T47D (cell line): ENCODE data around the gene MAP9.
"Not testable (repeated sequence)": the region's sequence is repeated elsewhere in the genome, so short reads cannot be mapped to it uniquely, and the experiment has no call there.

Experiments
- DNase-seq, 2 experiments: peaks; one replicate each; pipeline versions ENCODE4 v3.0.0 to v3.0.0-alpha.2; 2011 to 2012; ENCODE audit warnings: low read depth in 1 of 2, low spot score in 1 of 2
- JUND ChIP-seq: IDR thresholded peaks from 2 replicates; pipeline ENCODE4 v1.6.1; 2012; ENCODE audit warnings: low read depth
- in situ Hi-C: cut with HindIII; loops from 2 replicates; pipeline ENCODE4 v1.10.0; 2016; ENCODE audit warnings: low sequenced_read_pairs, low pct_unique_long_range_greater_than_20kb

Gene MAP9

DNA sequence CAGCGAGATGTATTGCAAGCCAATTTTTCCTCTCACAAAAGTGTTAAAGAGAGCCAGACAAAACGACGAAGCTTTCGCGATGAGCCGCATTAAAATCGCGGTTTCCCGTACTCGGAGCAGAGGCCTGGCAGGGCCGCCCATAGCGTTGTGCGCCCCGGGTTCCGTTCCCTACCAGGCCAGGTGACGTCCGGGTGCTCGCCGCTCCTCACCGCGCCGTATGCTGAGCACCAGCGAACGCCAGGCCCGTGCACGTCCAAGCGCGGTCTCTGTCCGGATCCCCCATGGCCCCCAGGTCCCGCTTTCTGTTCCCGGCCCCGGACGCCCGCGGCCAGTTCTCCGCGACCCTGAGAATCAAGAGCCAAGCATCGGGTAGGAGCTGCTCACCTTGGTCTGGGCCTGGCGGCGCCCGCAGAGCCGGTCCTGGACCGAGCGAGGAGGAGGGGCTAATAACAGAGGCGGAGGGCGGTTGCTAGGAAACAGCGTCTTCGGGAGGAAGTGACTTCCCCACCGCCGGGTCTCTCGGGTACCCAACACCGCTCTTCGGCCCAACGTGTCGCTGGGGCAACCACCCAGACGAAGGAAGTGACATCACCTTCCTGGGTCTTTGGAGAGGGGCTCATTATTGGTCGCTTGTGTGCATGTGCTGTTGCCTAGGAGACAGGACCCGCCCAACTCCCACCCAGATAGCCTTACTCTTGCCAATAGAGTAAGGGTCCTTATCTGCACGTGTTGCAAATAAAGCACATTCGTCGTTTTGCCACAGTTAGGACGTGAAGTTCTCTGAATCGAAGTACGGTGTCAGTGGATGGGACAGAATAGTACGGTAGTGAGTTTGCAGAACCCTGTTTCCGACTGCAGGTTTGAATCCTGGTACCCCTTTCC is at the start of gene MAP9:
Gene MAP9 (minus strand): TSS at position 579 of the 882 bp plus-strand sequence. CDS start 1,115 bp downstream, outside the sequence.
- peak; percentile 53 to 96 for DNase-seq
- no peak for TF ChIP-seq JUND
- in situ Hi-C loops, result no loop called here

DNA sequence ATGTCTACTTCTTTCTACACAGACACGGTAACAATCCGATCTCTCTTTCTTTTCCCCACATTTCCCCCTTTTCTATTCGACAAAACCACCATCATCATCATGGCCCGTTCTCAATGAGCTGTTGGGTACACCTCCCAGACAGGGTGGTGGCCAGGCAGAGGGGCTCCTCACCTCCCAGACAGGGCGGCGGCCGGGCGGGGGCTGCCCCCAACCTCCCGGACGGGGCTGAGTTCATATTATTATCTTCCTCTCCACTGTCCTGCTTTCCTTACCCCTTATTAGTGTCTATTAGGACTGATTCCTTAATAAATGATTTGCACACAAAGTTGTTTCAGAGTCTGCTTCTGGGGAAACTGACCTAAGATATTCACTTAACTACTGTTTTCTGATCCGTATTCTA is 48.0 kb upstream of the MAP9 start:
- in situ Hi-C loops, DNase-seq: not testable (repeated sequence)

DNA sequence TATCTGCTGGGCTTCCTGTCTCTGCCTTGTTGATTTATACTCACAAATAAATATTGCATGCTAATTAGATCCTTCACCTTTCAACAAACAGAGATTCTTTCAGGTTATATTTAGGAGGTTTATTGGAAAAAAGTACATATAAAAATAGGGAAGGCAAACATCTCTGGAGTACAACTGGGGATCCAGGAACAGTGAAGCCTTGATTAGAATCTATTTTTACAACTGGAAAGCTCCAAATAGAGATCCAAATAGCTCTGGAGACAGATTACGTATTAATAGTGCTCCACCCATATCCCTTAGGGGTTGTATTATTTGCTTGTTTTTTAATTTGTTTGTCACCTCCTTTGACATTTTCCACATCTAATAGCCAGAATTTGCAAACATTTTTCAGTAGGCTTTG is 46.9 kb upstream of the MAP9 start:
- no peak for TF ChIP-seq JUND
- DNase-seq, result no peak
- in situ Hi-C loops, result no loop called here

DNA sequence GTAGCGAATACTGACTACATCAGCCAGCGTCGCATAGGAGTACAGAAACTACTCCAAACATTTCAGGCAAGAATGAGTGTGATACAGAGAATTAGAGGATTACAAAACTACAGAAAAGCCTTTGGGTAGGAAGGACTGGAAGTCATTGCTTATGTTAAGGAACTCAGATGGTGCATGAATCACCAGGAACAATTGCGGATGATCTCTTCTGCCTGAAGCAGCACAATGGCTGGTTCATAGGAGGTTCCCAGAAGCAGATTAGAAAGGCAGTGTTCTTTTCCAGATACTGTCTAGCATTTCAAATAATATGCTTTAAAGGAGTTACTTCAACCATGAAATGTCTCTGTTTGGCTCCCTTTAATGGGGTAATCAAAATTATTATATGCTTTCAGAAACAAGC is 42.5 kb upstream of the MAP9 start:
- in situ Hi-C loops, result no loop called here
- no peak for DNase-seq
- TF ChIP-seq JUND, result no peak

DNA sequence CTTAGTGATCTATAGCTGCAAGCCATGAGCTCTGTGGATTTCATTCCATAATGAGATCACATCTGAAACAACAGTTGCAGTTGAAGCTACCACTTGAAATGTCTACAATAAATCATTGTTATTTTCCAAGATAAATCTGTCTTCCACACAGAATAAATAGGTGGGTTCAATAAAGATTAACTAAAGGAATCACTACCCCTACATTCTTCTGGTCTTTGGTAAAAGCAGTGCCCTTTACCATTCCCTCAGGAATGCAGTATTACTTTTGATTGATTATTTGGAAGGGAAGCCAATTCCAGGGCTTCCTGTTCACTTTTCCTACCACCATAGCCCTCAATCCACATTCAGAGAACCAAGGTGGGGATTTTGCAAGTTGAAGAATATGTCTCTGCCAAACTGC is 38.9 kb upstream of the MAP9 start:
- DNase-seq, result no peak
- no peak for TF ChIP-seq JUND
- in situ Hi-C loops, result no loop called here

DNA sequence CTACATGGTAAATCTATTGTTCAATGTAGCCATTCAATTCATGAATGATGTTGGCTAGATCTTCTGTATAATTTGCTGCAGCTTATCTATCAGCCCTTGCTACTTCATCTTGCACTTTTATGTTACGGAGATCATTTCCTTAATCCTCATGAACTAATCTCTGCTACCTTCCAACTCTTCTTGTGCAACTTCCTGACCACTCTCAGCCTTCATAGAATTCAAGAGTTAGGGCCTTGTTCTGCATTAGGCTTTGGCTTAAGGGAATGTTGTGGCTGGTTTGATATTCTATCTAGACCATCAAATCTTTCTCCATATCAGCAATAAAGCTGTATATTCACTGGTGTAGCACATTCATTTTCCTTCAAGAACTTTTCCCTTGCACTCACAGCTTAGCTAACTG is 36.7 kb upstream of the MAP9 start:
- no peak for DNase-seq
- TF ChIP-seq JUND, result no peak
- in situ Hi-C loops, result no loop called here

DNA sequence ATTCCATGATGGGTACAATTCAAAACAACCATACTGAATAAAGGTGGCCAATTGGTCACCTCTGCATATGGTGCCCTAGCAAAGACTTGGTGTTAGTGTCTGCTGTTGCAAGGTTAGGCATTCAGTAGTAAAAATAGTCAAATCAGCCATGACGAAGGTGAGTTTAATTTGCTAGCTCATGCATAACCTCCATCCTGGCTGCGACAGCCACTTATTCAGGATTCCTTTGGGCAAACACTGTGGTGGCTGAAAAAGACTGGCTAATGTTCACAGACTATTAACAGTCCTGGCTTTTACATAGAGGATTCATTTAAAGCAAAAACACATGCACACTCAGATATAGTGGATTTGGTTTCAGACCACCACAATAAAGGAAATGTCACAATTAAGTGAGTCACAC is 34.8 kb upstream of the MAP9 start:
- no peak for TF ChIP-seq JUND
- no peak for DNase-seq
- in situ Hi-C loops, result no loop called here

DNA sequence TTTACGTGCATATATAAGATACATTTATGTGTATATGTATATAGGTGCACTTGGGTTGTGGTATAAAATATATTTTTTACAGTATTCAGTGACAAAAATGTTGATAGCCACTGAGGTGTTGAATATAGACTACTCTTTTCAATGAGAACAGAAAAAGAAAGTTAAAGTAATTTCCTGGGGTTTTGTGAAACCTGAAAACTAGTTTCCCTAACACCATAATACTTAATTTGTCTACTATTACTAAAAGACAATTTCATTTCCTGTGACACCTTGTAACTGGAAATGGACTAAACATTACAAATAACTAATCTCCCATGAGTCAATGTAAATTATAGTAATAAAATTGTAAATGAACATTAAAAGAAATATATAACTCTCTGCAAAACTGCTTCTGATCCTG is 32.0 kb upstream of the MAP9 start:
- TF ChIP-seq JUND, result no peak
- DNase-seq, result no peak
- in situ Hi-C loops, result no loop called here

DNA sequence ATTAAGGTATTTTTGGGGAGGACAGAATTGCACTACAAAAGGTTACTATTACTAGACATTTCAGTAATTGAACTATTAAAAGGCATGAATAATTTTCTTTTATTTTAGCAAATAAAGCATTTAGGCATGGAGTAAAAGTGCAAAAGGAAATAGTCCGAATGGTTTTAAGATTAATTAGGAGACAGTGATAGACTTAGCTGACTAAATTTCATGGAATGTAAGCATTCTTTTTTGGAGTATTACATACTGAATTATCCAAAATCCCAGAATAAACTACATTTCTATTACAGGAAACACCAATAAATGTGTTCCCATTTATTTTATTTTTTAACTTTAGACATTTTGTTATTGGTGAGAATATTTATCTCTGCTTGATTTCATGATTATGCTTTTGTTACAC is 30.7 kb upstream of the MAP9 start:
- in situ Hi-C loops, result no loop called here
- no peak for TF ChIP-seq JUND

DNA sequence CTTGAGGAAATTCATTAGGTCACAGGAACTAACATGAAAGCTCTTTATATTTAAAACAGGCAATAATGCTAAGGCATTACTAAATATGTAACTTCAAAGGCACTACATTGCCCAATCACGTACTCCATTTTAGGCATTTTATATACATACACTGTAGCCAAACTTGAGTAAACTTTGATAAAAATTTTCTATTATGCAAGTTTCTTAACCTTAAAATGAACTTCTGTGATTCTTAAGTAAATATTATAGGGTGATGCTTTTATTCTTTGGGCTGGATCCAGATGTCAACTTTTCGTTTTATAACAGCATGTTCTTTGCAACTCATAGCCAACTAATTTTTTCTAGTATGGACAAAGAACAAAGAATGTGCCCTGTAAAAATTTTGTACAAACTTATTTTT is 28.3 kb upstream of the MAP9 start:
- in situ Hi-C loops, result no loop called here
- no peak for DNase-seq
- TF ChIP-seq JUND, result no peak

More for the DNA sequence above, 30.7 kb upstream of the MAP9 start:
- DNase-seq, result no peak

DNA sequence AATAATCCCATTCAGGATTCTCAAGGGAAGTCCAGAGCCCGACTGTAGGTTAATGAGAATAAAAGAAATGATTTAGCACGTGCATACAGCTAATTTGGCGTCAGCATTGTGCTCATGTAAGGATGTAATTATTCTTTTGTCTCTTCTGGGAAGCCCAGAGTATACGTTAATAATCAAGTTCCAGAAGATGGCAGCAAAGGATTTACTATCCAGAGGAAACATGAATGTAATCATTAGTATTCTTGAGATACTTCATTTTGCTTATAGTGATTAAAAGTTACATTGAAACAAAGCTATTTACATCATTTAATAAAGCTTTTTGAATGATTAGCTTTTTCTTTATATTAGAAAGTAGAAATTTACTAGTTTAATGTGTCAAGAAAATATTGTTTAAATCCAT is 27.1 kb upstream of the MAP9 start:
- peak; percentile 11 to 64 for DNase-seq
- TF ChIP-seq JUND, result no peak
- in situ Hi-C loops, result no loop called here

DNA sequence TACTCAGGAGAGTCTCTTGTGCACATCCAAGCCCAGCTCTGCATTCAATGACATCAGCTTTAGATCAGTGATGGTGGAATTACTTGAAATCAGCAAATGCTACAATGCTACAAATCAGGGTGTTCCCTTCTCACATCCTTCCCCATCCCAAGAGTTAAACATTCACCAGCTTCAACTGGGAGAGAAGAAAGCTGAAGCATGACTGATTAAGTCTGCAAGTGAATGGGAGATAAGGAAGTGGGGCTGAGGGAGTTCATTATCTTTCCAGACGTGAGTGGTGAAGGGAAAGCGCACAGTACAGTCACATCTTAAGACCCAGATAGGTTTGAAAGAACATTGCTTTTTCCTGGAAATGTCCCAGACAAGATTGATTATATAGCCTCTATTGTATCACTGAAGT is 26.2 kb upstream of the MAP9 start:
- no peak for DNase-seq
- in situ Hi-C loops, result no loop called here
- no peak for TF ChIP-seq JUND

DNA sequence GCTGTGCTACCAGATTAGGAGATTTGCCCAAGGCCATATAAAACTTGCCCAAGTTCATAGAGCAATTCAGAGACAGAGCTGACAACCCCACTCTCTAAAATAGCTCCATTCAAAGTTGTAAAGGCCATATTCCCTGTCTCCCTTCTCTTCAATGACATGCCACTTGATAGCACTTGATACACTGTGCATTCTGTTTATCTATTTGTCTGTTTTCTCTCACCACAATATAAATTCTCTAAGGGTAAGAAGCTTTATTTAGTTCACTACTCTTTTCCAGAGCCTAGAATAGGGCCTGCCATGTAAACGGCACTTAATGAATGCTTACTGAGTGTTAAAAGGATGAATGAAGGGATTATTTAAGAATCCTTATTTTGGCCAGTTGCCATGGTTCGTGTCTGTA is 24.1 kb upstream of the MAP9 start:
- in situ Hi-C loops, result no loop called here
- DNase-seq, result no peak
- no peak for TF ChIP-seq JUND

DNA sequence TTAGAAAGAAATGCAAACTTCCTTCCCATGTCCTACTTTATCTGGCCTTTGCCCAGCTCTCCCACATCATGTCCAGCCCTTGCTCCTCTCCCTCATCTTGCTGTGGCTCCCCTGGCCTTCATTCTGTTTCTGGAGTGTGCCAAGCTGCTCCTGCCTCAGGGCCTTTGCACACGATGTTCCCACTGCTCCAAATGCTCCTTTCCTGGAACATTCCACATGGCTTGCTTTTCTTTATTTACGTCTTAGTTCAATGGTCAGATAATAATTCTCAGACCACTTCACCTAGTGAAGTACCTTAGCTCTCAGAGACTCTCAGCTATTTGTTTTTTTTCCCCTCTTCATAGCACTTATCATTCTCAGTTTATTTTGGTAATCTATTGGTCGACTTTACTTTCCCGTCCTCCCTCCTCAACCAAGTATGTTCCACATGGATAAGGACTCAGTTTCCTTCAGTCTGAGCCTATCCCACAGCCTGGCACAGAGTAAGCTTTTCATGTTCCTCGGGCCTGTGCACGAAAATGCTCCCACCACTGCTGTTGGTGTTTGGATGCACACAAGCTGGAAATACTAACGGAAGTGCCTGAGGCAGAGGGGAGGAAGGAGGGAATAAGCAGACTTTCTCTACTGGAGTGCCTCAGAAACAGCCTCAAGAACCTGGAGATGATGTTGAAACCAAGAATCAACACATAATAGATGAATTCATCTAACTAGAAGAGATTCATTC is 23.4 kb upstream of the MAP9 start:
- no peak for DNase-seq
- in situ Hi-C loops, result no loop called here
- TF ChIP-seq JUND, result no peak
